GM10266 (cell line): ENCODE results near the gene SSB.
"Not testable (repeated sequence)": the region's sequence is repeated elsewhere in the genome, so short reads cannot be mapped to it uniquely, and the experiment has no call there.

ENCODE experiments used
- DNase-seq: peaks from one replicate; pipeline ENCODE4 v3.0.0; 2012; ENCODE audit errors: extremely low spot score
- CTCF ChIP-seq: IDR thresholded peaks from 2 replicates; pipeline ENCODE4 v1.5.1; 2012; ENCODE audit warnings: mild to moderate bottlenecking, low read depth; ENCODE audit not compliant: control insufficient read depth, insufficient read depth; ENCODE audit errors: missing control alignments

SSB gene

GRCh38 chr2:169815849-169816248 is 17.2 kb downstream of the SSB start:
- no peak for DNase-seq

GRCh38 chr2:169816961-169817360 is 18.3 kb downstream of the SSB start:
- DNase-seq = not testable (repeated sequence)

More at GRCh38 chr2:169815849-169816248, 17.2 kb downstream of the SSB start:
- TF ChIP-seq CTCF = no peak

GRCh38 chr2:169817369-169817768 is 18.7 kb downstream of the SSB start:
- DNase-seq = not testable (repeated sequence)

- no peak for DNase-seq
- TF ChIP-seq CTCF = no peak
Observed at GRCh38 chr2:169818241-169818640, 19.6 kb downstream of the SSB start.

GRCh38 chr2:169819106-169819505 is 20.4 kb downstream of the SSB start:
- no peak for TF ChIP-seq CTCF
- no peak for DNase-seq

GRCh38 chr2:169820101-169820500 is 21.4 kb downstream of the SSB start:
- not testable (repeated sequence) for DNase-seq

- no peak for DNase-seq
- TF ChIP-seq CTCF = no peak
Observed at GRCh38 chr2:169822036-169822435, 23.4 kb downstream of the SSB start.

- no peak for TF ChIP-seq CTCF
- no peak for DNase-seq
Observed at GRCh38 chr2:169822785-169823392, 24.2 kb downstream of the SSB start.

- DNase-seq = no peak
- no peak for TF ChIP-seq CTCF
Observed at GRCh38 chr2:169823996-169824372, 25.3 kb downstream of the SSB start.
